Left colon (tissue), 2 donors: ENCODE results near the gene CCDC91. TPM values are rescaled to one million over a fixed set of nuclear protein-coding genes. Genes with fewer than 3 reads are reported as not detected.
A peak's percentile ranks its signal among the peaks of the same experiment; 100 is the strongest.

Source experiments
- ATAC-seq: fragments of 200-7000 bp; cut with Tn5 transposase; one replicate; pipeline ENCODE4 v1.9.1; 2020; ENCODE audit warnings: mild to moderate bottlenecking, moderate library complexity
- DNase-seq, 2 donors: peaks; one replicate each; pipeline ENCODE4 v3.0.0-alpha.2; 2020
- intact Hi-C, 2 donors: fragments of 100-400 bp; cut with DNase I in 1 of 2; cut with micrococcal nuclease in 1 of 2; formaldehyde crosslinking; loops; one replicate each; pipeline versions ENCODE4 v1.11.2 to v1.14.0; 2022; cut with DNase I, micrococcal nuclease
- total RNA-seq, 2 donors: library from RNA; stranded (reverse); fragmentation: NEBNext Ultra II Directional; extraction: Animal tissue kit (Norgen Biotek cat#: 25700); gene quantifications; one replicate each; pipeline ENCODE4 v1.2.1, GENCODE V29; 2021
- donor health status: DM: no; HTN: no; CAD: no.
- donor health status: DM: yes; HTN: yes; CAD: no.

CCDC91 gene
- total RNA-seq, 2 donors from 2014 or later, result 20.7 to 24.8 TPM

- ATAC-seq (no peak), DNase-seq (no peak)
- intact Hi-C loops, result no loop called here
These were observed 349.6 kb downstream of the CCDC91 start for GRCh38 chr12:28539691-28540323.

- intact Hi-C loops, result no loop called here
- no peak for DNase-seq
- ATAC-seq, result no peak
These were observed 350.1 kb downstream of the CCDC91 start for GRCh38 chr12:28540324-28540714.

GRCh38 chr12:28543021-28543890, 353.0 kb downstream of the CCDC91 start:
- no peak for ATAC-seq
- intact Hi-C loops, result no loop called here

GRCh38 chr12:28550757-28551704, 360.8 kb downstream of the CCDC91 start:
- ATAC-seq (no peak), DNase-seq (no peak)
- intact Hi-C loops, result no loop called here

More at GRCh38 chr12:28543021-28543890, 353.0 kb downstream of the CCDC91 start:
- DNase-seq, result no peak

- intact Hi-C loops, result no loop called here
- DNase-seq (no peak), ATAC-seq (no peak)
These were observed 362.2 kb downstream of the CCDC91 start for GRCh38 chr12:28552251-28552970.

- DNase-seq (no peak), ATAC-seq (no peak)
- intact Hi-C loops, result no loop called here
These were observed 365.5 kb downstream of the CCDC91 start for GRCh38 chr12:28555748-28556147.

GRCh38 chr12:28558250-28558649, 368.0 kb downstream of the CCDC91 start:
- intact Hi-C loops, result no loop called here
- DNase-seq (no peak), ATAC-seq (no peak)

- ATAC-seq, result no peak
- intact Hi-C loops, result no loop called here
- DNase-seq, result no peak
These were observed 373.0 kb downstream of the CCDC91 start for GRCh38 chr12:28563286-28563685.

- DNase-seq (no peak), ATAC-seq (no peak)
- intact Hi-C loops, result no loop called here
These were observed 373.7 kb downstream of the CCDC91 start for GRCh38 chr12:28563936-28564335.

GRCh38 chr12:28568118-28568517, 377.9 kb downstream of the CCDC91 start:
- intact Hi-C loops, result no loop called here
- DNase-seq, result no peak
- no peak for ATAC-seq

GRCh38 chr12:28568704-28569103, 378.4 kb downstream of the CCDC91 start:
- intact Hi-C loops, result no loop called here
- ATAC-seq (no peak), DNase-seq (no peak)

- peak; percentile 78 for ATAC-seq
- intact Hi-C loops, result no loop called here
- no peak for DNase-seq
These were observed 379.6 kb downstream of the CCDC91 start for GRCh38 chr12:28569698-28570411.

- DNase-seq, result no peak
- no peak for ATAC-seq
- intact Hi-C loops, result no loop called here
These were observed 380.6 kb downstream of the CCDC91 start for GRCh38 chr12:28570811-28571210.

GRCh38 chr12:28574746-28575592, 384.7 kb downstream of the CCDC91 start:
- peak; percentile 10 to 27 for DNase-seq
- intact Hi-C loops, result no loop called here
- ATAC-seq, result peak; percentile 90

- intact Hi-C loops, result no loop called here
- ATAC-seq, result no peak
- DNase-seq, result no peak
These were observed 385.4 kb downstream of the CCDC91 start for GRCh38 chr12:28575593-28576205.

GRCh38 chr12:28578361-28578760, 388.1 kb downstream of the CCDC91 start:
- intact Hi-C loops, result no loop called here
- no peak for DNase-seq
- ATAC-seq, result no peak

- no peak for ATAC-seq
- DNase-seq, result no peak
- intact Hi-C loops, result no loop called here
These were observed 388.6 kb downstream of the CCDC91 start for GRCh38 chr12:28578833-28579252.
